H9 (cell line): ENCODE measurements around the gene CTDNEP1. TPM values are rescaled to one million over a fixed set of nuclear protein-coding genes. Genes with fewer than 3 reads are reported as not detected.

Experiments
- DNase-seq: peaks from one replicate; pipeline ENCODE4 v3.0.0-alpha.2; 2017
- H2AFZ ChIP-seq: one replicate; pipeline ENCODE4 v1.6.1; 2013; ENCODE audit warnings: mild to moderate bottlenecking, low read length, control low read depth, moderate library complexity
- H2AK5ac ChIP-seq: 2 replicates; pipeline ENCODE4 v1.6.1; 2013; ENCODE audit warnings: low read length, control low read depth, mixed read lengths; ENCODE audit not compliant: insufficient read length
- H2BK120ac ChIP-seq: one replicate; pipeline ENCODE4 v1.6.1; 2013; ENCODE audit warnings: low read depth, mild to moderate bottlenecking, low read length, control low read depth, inconsistent platforms; ENCODE audit not compliant: poor library complexity, severe bottlenecking
- H2BK12ac ChIP-seq: 2 replicates; pipeline ENCODE4 v1.6.1; 2013; ENCODE audit warnings: low read length, control low read depth, mixed read lengths, low read depth; ENCODE audit not compliant: insufficient read length
- H2BK15ac ChIP-seq: 2 replicates; pipeline ENCODE4 v1.6.1; 2013; ENCODE audit warnings: low read depth, low read length, control low read depth
- H2BK20ac ChIP-seq: one replicate; pipeline ENCODE4 v1.6.1; 2013; ENCODE audit warnings: low read depth, mild to moderate bottlenecking, low read length, control low read depth, inconsistent platforms; ENCODE audit not compliant: poor library complexity, severe bottlenecking
- H2BK5ac ChIP-seq: 2 replicates; pipeline ENCODE4 v1.6.1; 2013; ENCODE audit warnings: low read length, control low read depth, mixed read lengths; ENCODE audit not compliant: insufficient read length
- H3K14ac ChIP-seq: 2 replicates; pipeline ENCODE4 v1.6.1; 2013; ENCODE audit warnings: low read length, control low read depth; ENCODE audit not compliant: insufficient read depth
- H3K18ac ChIP-seq: 2 replicates; pipeline ENCODE4 v1.6.1; 2013; ENCODE audit warnings: low read depth, mild to moderate bottlenecking, mixed read lengths, low read length, control low read depth; ENCODE audit not compliant: insufficient read length
- H3K23ac ChIP-seq: 2 replicates; pipeline ENCODE4 v1.6.1; 2013; ENCODE audit warnings: low read length, control low read depth, mixed read lengths, low read depth; ENCODE audit not compliant: insufficient read length
- H3K23me2 ChIP-seq: 2 replicates; pipeline ENCODE4 v1.6.1; 2013; ENCODE audit warnings: low read depth, mild to moderate bottlenecking, mixed read lengths, low read length, control low read depth; ENCODE audit not compliant: insufficient read length, poor library complexity, severe bottlenecking
- H3K27ac ChIP-seq: 2 replicates; pipeline ENCODE4 v1.5.1; 2013; ENCODE audit warnings: low read length, control low read depth, mixed read lengths, low read depth; ENCODE audit not compliant: insufficient read length
- H3K27me3 ChIP-seq: 2 replicates; pipeline ENCODE4 v1.6.1; 2013; ENCODE audit warnings: low read length, control low read depth, inconsistent platforms; ENCODE audit not compliant: insufficient read depth
- H3K4ac ChIP-seq: 2 replicates; pipeline ENCODE4 v1.6.1; 2013; ENCODE audit warnings: low read depth, mild to moderate bottlenecking, control low read depth, inconsistent platforms, low read length, moderate library complexity
- H3K4me1 ChIP-seq: 2 replicates; pipeline ENCODE4 v1.6.1; 2013; ENCODE audit warnings: low read length, control low read depth, inconsistent platforms; ENCODE audit not compliant: insufficient read depth
- H3K4me2 ChIP-seq: 2 replicates; pipeline ENCODE4 v1.6.1; 2013; ENCODE audit warnings: low read length, control low read depth, mixed read lengths; ENCODE audit not compliant: insufficient read length, insufficient read depth
- H3K56ac ChIP-seq: 2 replicates; pipeline ENCODE4 v1.6.1; 2013; ENCODE audit warnings: low read depth, mild to moderate bottlenecking, mixed read lengths, low read length, control low read depth; ENCODE audit not compliant: insufficient read length
- H3K79me1 ChIP-seq: 2 replicates; pipeline ENCODE4 v1.6.1; 2013; ENCODE audit warnings: low read depth, mild to moderate bottlenecking, moderate library complexity, low read length, control low read depth, inconsistent platforms; ENCODE audit not compliant: insufficient read depth, poor library complexity, severe bottlenecking
- H3K79me2 ChIP-seq: 2 replicates; pipeline ENCODE4 v1.6.1; 2013; ENCODE audit warnings: low read length, control low read depth, inconsistent platforms; ENCODE audit not compliant: insufficient read depth
- H3K9ac ChIP-seq: 2 replicates; pipeline ENCODE4 v1.6.1; 2013; ENCODE audit warnings: low read length, control low read depth, mixed read lengths; ENCODE audit not compliant: insufficient read length; ENCODE audit errors: extremely low read depth
- H3K9me3 ChIP-seq: one replicate; pipeline ENCODE4 v1.6.1; 2013; ENCODE audit warnings: low read depth, low read length, inconsistent platforms; ENCODE audit not compliant: control insufficient read depth
- H3T11ph ChIP-seq: one replicate; pipeline ENCODE4 v1.6.1; 2013; ENCODE audit warnings: mild to moderate bottlenecking, low read length, control low read depth, inconsistent platforms
- H4K20me1 ChIP-seq: one replicate; pipeline ENCODE4 v1.6.1; 2013; ENCODE audit not compliant: control insufficient read depth, insufficient read length, insufficient read depth
- H4K5ac ChIP-seq: 2 replicates; pipeline ENCODE4 v1.6.1; 2013; ENCODE audit warnings: low read depth, mild to moderate bottlenecking, mixed read lengths, low read length, control low read depth; ENCODE audit not compliant: insufficient read length
- H4K8ac ChIP-seq: replicated peaks from 2 replicates; pipeline ENCODE4 v1.6.1; 2013; ENCODE audit warnings: low read length, control low read depth, mixed read lengths, low read depth; ENCODE audit not compliant: insufficient read length
- H4K91ac ChIP-seq: 2 replicates; pipeline ENCODE4 v1.6.1; 2013; ENCODE audit warnings: low read depth, mild to moderate bottlenecking, moderate library complexity, mixed read lengths, low read length, control low read depth; ENCODE audit not compliant: insufficient read length
- H3K27ac Mint-ChIP-seq, 3 experiments: 2 replicates in 2 of 3; 3 replicates in 1 of 3; pipeline ENCODE4 v1.8.0; 2020 to 2021; ENCODE audit warnings: mixed read lengths in 3 of 3, mild to moderate bottlenecking in 1 of 3, moderate library complexity in 1 of 3
- H3K27me3 Mint-ChIP-seq: 2 replicates; pipeline ENCODE4 v1.8.0; 2021; ENCODE audit warnings: low read depth, mild to moderate bottlenecking, moderate library complexity, mixed read lengths
- H3K36me3 Mint-ChIP-seq, 3 experiments: 2 replicates in 2 of 3; 3 replicates in 1 of 3; pipeline ENCODE4 v1.8.0; 2020 to 2021; ENCODE audit warnings: low read depth in 3 of 3, mixed read lengths in 3 of 3; ENCODE audit not compliant: insufficient read depth in 1 of 3
- H3K4me1 Mint-ChIP-seq, 2 experiments: 2 replicates each; pipeline ENCODE4 v1.8.0; 2020; ENCODE audit warnings: mixed read lengths in 2 of 2
- H3K4me3 Mint-ChIP-seq, 2 experiments: 2 replicates in 1 of 2; 3 replicates in 1 of 2; pipeline ENCODE4 v1.8.0; 2020 to 2021; ENCODE audit warnings: mild to moderate bottlenecking in 2 of 2, mixed read lengths in 2 of 2, moderate library complexity in 1 of 2
- H3K9me3 Mint-ChIP-seq, 2 experiments: 2 replicates in 1 of 2; 3 replicates in 1 of 2; pipeline ENCODE4 v1.8.0; 2020; ENCODE audit warnings: mild to moderate bottlenecking in 2 of 2, mixed read lengths in 2 of 2, moderate library complexity in 1 of 2
- CTCF ChIP-seq: fragments of 200-600 bp; sonication (generic); conservative IDR thresholded peaks from 3 replicates; pipeline ENCODE4 v1.8.0; 2021; ENCODE audit warnings: antibody characterized with exemption, mild to moderate bottlenecking
- whole genome bisulfite sequencing: extraction: QIAGEN DNeasy Blood & Tissue Kit; methylation state at CpG from one replicate; pipeline ENCODE4 v1.1.7; 2013; ENCODE audit warnings: missing lambda C conversion rate, low lambda C conversion rate, mixed read lengths; ENCODE audit not compliant: insufficient read length; ENCODE audit errors: extremely low coverage; 5-methylcytosine and 5-hydroxymethylcytosine counted together
- total RNA-seq: library from RNA; stranded (reverse); gene quantifications from 2 replicates; pipeline ENCODE4 v1.2.1, GENCODE V29; 2021

Gene CTDNEP1
- total RNA-seq, 1 experiment from 2014 or later = 134 TPM

- Mint-ChIP-seq H3K36me3 (peaks cover 33 to 59% (median 54%) of the 10 kb centered on the region in 3 experiments), H3K4me1 (peaks cover 35 to 45% of the 10 kb centered on the region in 2 experiments), H3K4me3 (peak overlapping the region; percentile 95 to 97), H3K9me3 (peaks cover 0 to 2% of the 10 kb centered on the region in 2 experiments; a peak in 2 of 5 replicates), H3K27ac (peak overlapping the region in 1 of 3 experiments; percentile 83; a peak in 4 of 7 replicates), H3K27me3 (no peaks in the 10 kb centered on the region; the same call in 1 of the 2 replicates)
- H3K56ac ChIP-seq = no peak overlapping the region
- H2AFZ ChIP-seq = no peak overlapping the region
- peaks cover 9% of the 10 kb centered on the region for H3K79me1 ChIP-seq
- no peak overlapping the region for H2AK5ac ChIP-seq
- H4K20me1 ChIP-seq = no peaks in the 10 kb centered on the region
- no peak for TF ChIP-seq CTCF
- no peak overlapping the region for H2BK120ac ChIP-seq
- no peak for DNase-seq
- H3T11ph ChIP-seq = no peak overlapping the region
- H3K23ac ChIP-seq = no peak overlapping the region
- H4K5ac ChIP-seq = no peak overlapping the region
- H2BK20ac ChIP-seq = no peak overlapping the region
- peak overlapping the region; percentile 98 for H3K4me2 ChIP-seq
- H2BK5ac ChIP-seq = no peak overlapping the region
- H3K27me3 ChIP-seq = no peaks in the 10 kb centered on the region
- no peak overlapping the region for H3K27ac ChIP-seq
- H3K14ac ChIP-seq = no peak overlapping the region
- H3K18ac ChIP-seq = no peak overlapping the region
- H3K79me2 ChIP-seq = peaks cover 8% of the 10 kb centered on the region; the same call in 1 of the 2 replicates
- no peak overlapping the region for H3K4ac ChIP-seq
- no peak overlapping the region for H2BK12ac ChIP-seq
- no peak overlapping the region for H3K9ac ChIP-seq
- no peak overlapping the region for H4K8ac ChIP-seq
- no peak overlapping the region for H4K91ac ChIP-seq
- WGBS = no CpG with 5 or more reads among the region's 4 CpGs
- no peaks in the 10 kb centered on the region for H3K4me1 ChIP-seq
- H3K9me3 ChIP-seq = no peaks in the 10 kb centered on the region
- no peak overlapping the region for H2BK15ac ChIP-seq
- peaks cover 4% of the 10 kb centered on the region for H3K23me2 ChIP-seq
Observed at GRCh38 chr17:7240375-7240774, 11.2 kb downstream of the CTDNEP1 start.
